HG03097 (cell line): ENCODE data around the gene JMJD1C.
"Not testable (repeated sequence)": the region's sequence is repeated elsewhere in the genome, so short reads cannot be mapped to it uniquely, and the experiment has no call there.

Experiments used
- ATAC-seq: cut with Tn5 transposase; IDR thresholded peaks from one replicate; pipeline ENCODE4 v1.9.1; 2021; ENCODE audit not compliant: unreplicated experiment, low FRiP score

The JMJD1C gene

GRCh38 chr10:63369711-63370110, 96.1 kb downstream of the JMJD1C start:
- ATAC-seq: no peak

GRCh38 chr10:63368365-63368764, 97.4 kb downstream of the JMJD1C start:
- no peak for ATAC-seq

- no peak for ATAC-seq
These were observed 98.8 kb downstream of the JMJD1C start for GRCh38 chr10:63366933-63367332.

- ATAC-seq: no peak
These were observed 99.6 kb downstream of the JMJD1C start for GRCh38 chr10:63365976-63366765.

- no peak for ATAC-seq
These were observed 100.9 kb downstream of the JMJD1C start for GRCh38 chr10:63364918-63365317.

- no peak for ATAC-seq
These were observed 101.8 kb downstream of the JMJD1C start for GRCh38 chr10:63363951-63364350.

GRCh38 chr10:63355682-63356081, 110.1 kb downstream of the JMJD1C start:
- ATAC-seq: no peak

- no peak for ATAC-seq
These were observed 112.8 kb downstream of the JMJD1C start for GRCh38 chr10:63352976-63353375.

GRCh38 chr10:63348245-63348850, 117.4 kb downstream of the JMJD1C start:
- no peak for ATAC-seq

- no peak for ATAC-seq
These were observed 119.7 kb downstream of the JMJD1C start for GRCh38 chr10:63346015-63346441.

- no peak for ATAC-seq
These were observed 121.5 kb downstream of the JMJD1C start for GRCh38 chr10:63344269-63344668.

GRCh38 chr10:63343476-63343875, 122.3 kb downstream of the JMJD1C start:
- ATAC-seq: no peak

- not testable (repeated sequence) for ATAC-seq
These were observed 126.1 kb downstream of the JMJD1C start for GRCh38 chr10:63339640-63340039.

- no peak for ATAC-seq
These were observed 128.1 kb downstream of the JMJD1C start for GRCh38 chr10:63337455-63338251.

- ATAC-seq: no peak
These were observed 134.2 kb downstream of the JMJD1C start for GRCh38 chr10:63331586-63331985.

- ATAC-seq: no peak
These were observed 141.3 kb downstream of the JMJD1C start for GRCh38 chr10:63324495-63324854.

GRCh38 chr10:63323701-63324494, 141.9 kb downstream of the JMJD1C start:
- ATAC-seq: no peak

- ATAC-seq: no peak
These were observed 145.1 kb downstream of the JMJD1C start for GRCh38 chr10:63320683-63321082.

GRCh38 chr10:63319231-63319630, 146.5 kb downstream of the JMJD1C start:
- ATAC-seq: no peak

GRCh38 chr10:63318491-63318890, 147.3 kb downstream of the JMJD1C start:
- no peak for ATAC-seq

- ATAC-seq: no peak
These were observed 151.8 kb downstream of the JMJD1C start for GRCh38 chr10:63314020-63314419.
